IPS-20b (cell line): ENCODE data around the gene KLRB1.
"Not testable (repeated sequence)": the region's sequence is repeated elsewhere in the genome, so short reads cannot be mapped to it uniquely, and the experiment has no call there.

Experiments used
- H3K27ac ChIP-seq: one replicate; pipeline ENCODE4 v1.5.1; 2013; ENCODE audit warnings: low read length
- H3K27me3 ChIP-seq: 2 replicates; pipeline ENCODE4 v1.6.1; 2013; ENCODE audit warnings: mild to moderate bottlenecking, low read length, inconsistent platforms; ENCODE audit not compliant: insufficient read depth
- H3K36me3 ChIP-seq: 2 replicates; pipeline ENCODE4 v1.6.1; 2013; ENCODE audit warnings: low read depth, mild to moderate bottlenecking, inconsistent platforms, low read length, moderate library complexity; ENCODE audit not compliant: insufficient read depth
- H3K4me1 ChIP-seq: 2 replicates; pipeline ENCODE4 v1.6.1; 2013; ENCODE audit warnings: mild to moderate bottlenecking, control low read depth, inconsistent platforms, low read length, moderate library complexity; ENCODE audit not compliant: insufficient read depth
- H3K4me3 ChIP-seq: 2 replicates; pipeline ENCODE4 v1.5.1; 2013; ENCODE audit warnings: mild to moderate bottlenecking, low read length, inconsistent platforms
- H3K9ac ChIP-seq: 2 replicates; pipeline ENCODE4 v1.6.1; 2013; ENCODE audit warnings: low read depth, mild to moderate bottlenecking, inconsistent platforms, low read length, moderate library complexity
- H3K9me3 ChIP-seq: 2 replicates; pipeline ENCODE4 v1.6.1; 2013; ENCODE audit warnings: mild to moderate bottlenecking, low read depth, low read length, inconsistent platforms; ENCODE audit not compliant: insufficient read depth

The KLRB1 gene

GRCh38 chr12:9617124-9617523 lies 9.4 kb upstream of the KLRB1 start:
- Histone ChIP-seq H3K4me1 (no peaks in the 10 kb centered on the region), H3K27me3 (no peaks in the 10 kb centered on the region), H3K36me3 (no peaks in the 10 kb centered on the region), H3K4me3 (no peak overlapping the region), H3K9ac (no peak overlapping the region), H3K9me3 (no peaks in the 10 kb centered on the region), H3K27ac (no peak overlapping the region)

GRCh38 chr12:9615420-9616136 lies 7.9 kb upstream of the KLRB1 start:
- Histone ChIP-seq H3K9ac (no peak overlapping the region), H3K36me3 (no peaks in the 10 kb centered on the region), H3K4me1 (no peaks in the 10 kb centered on the region), H3K27ac (no peak overlapping the region), H3K4me3 (no peak overlapping the region), H3K27me3 (no peaks in the 10 kb centered on the region), H3K9me3 (peaks cover 5% of the 10 kb centered on the region; the same call in 1 of the 2 replicates)

- H3K9me3 ChIP-seq = peaks cover 12% of the 10 kb centered on the region
- not testable (repeated sequence) for H3K27ac ChIP-seq
Measured at GRCh38 chr12:9610606-9611005, 2.9 kb upstream of the KLRB1 start.

GRCh38 chr12:9606736-9607372 lies 862 bp downstream of the KLRB1 start:
- H3K36me3 ChIP-seq = no peaks in the 10 kb centered on the region
- H3K9me3 ChIP-seq = peaks cover 12% of the 10 kb centered on the region
- H3K4me1 ChIP-seq = no peaks in the 10 kb centered on the region
- H3K9ac ChIP-seq = no peak overlapping the region
- H3K4me3 ChIP-seq = no peak overlapping the region
- no peak overlapping the region for H3K27ac ChIP-seq
- H3K27me3 ChIP-seq = no peaks in the 10 kb centered on the region

More at GRCh38 chr12:9610606-9611005, 2.9 kb upstream of the KLRB1 start:
- not testable (repeated sequence) for H3K4me3 ChIP-seq, H3K4me1 ChIP-seq, H3K36me3 ChIP-seq, H3K9ac ChIP-seq, H3K27me3 ChIP-seq

- H3K9ac ChIP-seq = no peak overlapping the region
- H3K36me3 ChIP-seq = no peaks in the 10 kb centered on the region
- H3K27me3 ChIP-seq = no peaks in the 10 kb centered on the region
- H3K9me3 ChIP-seq = peaks cover 12% of the 10 kb centered on the region
- H3K4me3 ChIP-seq = no peak overlapping the region
- H3K4me1 ChIP-seq = no peaks in the 10 kb centered on the region
- no peak overlapping the region for H3K27ac ChIP-seq
Measured at GRCh38 chr12:9606247-9606646, 1.5 kb downstream of the KLRB1 start.

- H3K27ac ChIP-seq = no peak overlapping the region
- no peak overlapping the region for H3K9ac ChIP-seq
- H3K36me3 ChIP-seq = no peaks in the 10 kb centered on the region
- no peaks in the 10 kb centered on the region for H3K27me3 ChIP-seq
- H3K9me3 ChIP-seq = peaks cover 7% of the 10 kb centered on the region
- H3K4me1 ChIP-seq = no peaks in the 10 kb centered on the region
- H3K4me3 ChIP-seq = no peak overlapping the region
Measured at GRCh38 chr12:9605483-9605882, 2.2 kb downstream of the KLRB1 start.

- Histone ChIP-seq H3K9ac (no peak overlapping the region), H3K4me3 (no peak overlapping the region), H3K36me3 (no peaks in the 10 kb centered on the region), H3K4me1 (0 out of 2 replicates have a peak, but pooled peaks cover 3% of the 10 kb centered on the region), H3K9me3 (no peaks in the 10 kb centered on the region), H3K27ac (no peak overlapping the region), H3K27me3 (no peaks in the 10 kb centered on the region)
Measured at GRCh38 chr12:9604287-9604686, 3.4 kb downstream of the KLRB1 start.

DNA sequence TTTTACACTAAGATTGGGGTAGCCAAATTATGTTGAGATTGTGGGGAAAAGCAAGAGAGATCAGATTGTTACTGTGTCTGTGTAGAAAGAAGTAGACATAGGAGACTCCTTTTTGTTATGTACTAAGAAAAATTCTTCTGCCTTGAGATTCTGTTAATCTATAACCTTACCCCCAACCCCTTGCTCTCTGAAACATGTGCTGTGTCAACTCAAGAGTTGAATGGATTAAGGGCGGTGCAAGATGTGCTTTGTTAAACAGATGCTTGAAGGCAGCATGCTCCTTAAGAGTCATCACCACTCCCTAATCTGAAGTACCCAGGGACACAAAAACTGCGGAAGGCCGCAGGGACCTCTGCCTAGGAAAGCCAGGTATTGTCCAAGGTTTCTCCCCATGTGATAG lies 7.3 kb downstream of the KLRB1 start:
- H3K9me3 ChIP-seq, H3K9ac ChIP-seq, H3K27ac ChIP-seq, H3K36me3 ChIP-seq, H3K4me1 ChIP-seq, H3K27me3 ChIP-seq, H3K4me3 ChIP-seq: not testable (repeated sequence)

DNA sequence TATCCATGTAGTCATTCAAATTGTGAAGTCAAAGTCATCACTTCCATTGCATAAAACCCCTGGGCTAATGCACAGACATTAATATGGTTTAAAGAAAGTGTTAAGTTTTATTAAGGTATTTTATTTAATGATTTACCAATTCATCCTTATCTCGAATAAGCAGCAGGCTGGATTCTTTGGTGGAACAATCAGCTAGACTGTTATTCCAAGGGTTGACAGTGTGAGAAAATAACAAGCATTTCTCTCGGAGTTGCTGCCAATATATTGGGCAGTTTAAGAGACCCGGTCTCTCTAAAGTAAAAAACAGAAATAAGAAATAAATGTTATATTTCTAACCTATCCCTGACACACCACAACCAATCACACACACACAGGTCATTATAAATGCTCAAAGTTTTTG lies 9.4 kb downstream of the KLRB1 start:
- H3K9me3 ChIP-seq = no peaks in the 10 kb centered on the region

GRCh38 chr12:9597365-9597764 lies 10.4 kb downstream of the KLRB1 start:
- Histone ChIP-seq H3K4me1 (0 out of 2 replicates have a peak, but pooled peaks cover 3% of the 10 kb centered on the region), H3K9ac (no peak overlapping the region), H3K36me3 (no peaks in the 10 kb centered on the region), H3K27me3 (no peaks in the 10 kb centered on the region), H3K9me3 (no peaks in the 10 kb centered on the region), H3K4me3 (no peak overlapping the region), H3K27ac (no peak overlapping the region)

More for the DNA sequence above, 9.4 kb downstream of the KLRB1 start:
- Histone ChIP-seq H3K36me3 (no peaks in the 10 kb centered on the region), H3K27me3 (no peaks in the 10 kb centered on the region), H3K9ac (no peak overlapping the region), H3K4me1 (0 out of 2 replicates have a peak, but pooled peaks cover 3% of the 10 kb centered on the region), H3K27ac (no peak overlapping the region), H3K4me3 (no peak overlapping the region)

DNA sequence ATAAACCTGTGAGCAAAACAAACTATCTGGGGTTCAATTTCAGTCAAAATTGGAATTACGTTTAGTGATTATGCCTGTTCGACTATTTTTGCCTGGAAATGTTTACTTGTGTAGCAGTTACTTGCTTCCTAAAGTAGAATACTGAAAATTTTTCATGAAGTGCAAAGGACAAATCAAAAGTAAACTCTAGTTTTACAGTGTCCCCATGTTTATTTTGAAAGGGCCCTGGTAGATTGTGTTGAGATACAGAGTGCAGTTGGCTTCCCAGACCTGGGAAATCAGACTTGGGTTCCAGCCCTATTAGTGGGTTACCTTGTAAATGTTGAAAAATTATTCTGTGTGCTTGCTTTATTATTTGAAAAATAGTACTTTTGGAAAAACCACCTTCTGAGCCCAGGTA lies 17.3 kb downstream of the KLRB1 start:
- Histone ChIP-seq H3K4me3 (no peak overlapping the region), H3K36me3 (no peaks in the 10 kb centered on the region), H3K27ac (no peak overlapping the region), H3K9me3 (no peaks in the 10 kb centered on the region), H3K27me3 (no peaks in the 10 kb centered on the region), H3K4me1 (no peaks in the 10 kb centered on the region), H3K9ac (no peak overlapping the region)

- no peak overlapping the region for H3K4me3 ChIP-seq
- no peak overlapping the region for H3K9ac ChIP-seq
- H3K27me3 ChIP-seq = no peaks in the 10 kb centered on the region
- H3K27ac ChIP-seq = no peak overlapping the region
- H3K36me3 ChIP-seq = no peaks in the 10 kb centered on the region
- no peaks in the 10 kb centered on the region for H3K9me3 ChIP-seq
- H3K4me1 ChIP-seq = no peaks in the 10 kb centered on the region
Measured at GRCh38 chr12:9588749-9589148, 19.0 kb downstream of the KLRB1 start.
